DMS79 (cell line): ENCODE measurements around the gene PNRC2.
A peak's percentile ranks its signal among the peaks of the same experiment; 100 is the strongest.
"Not testable (repeated sequence)": the region's sequence is repeated elsewhere in the genome, so short reads cannot be mapped to it uniquely, and the experiment has no call there.

ENCODE experiments used
- DNase-seq: peaks from one replicate; lab custom pipeline; 2025; lab: John Stamatoyannopoulos, UW

Gene PNRC2

GRCh38 chr1:23953020-23953419, 6.6 kb upstream of the PNRC2 start:
- DNase-seq = no peak

GRCh38 chr1:23957096-23957495, 2.5 kb upstream of the PNRC2 start:
- peak; percentile 92 for DNase-seq

GRCh38 chr1:23958040-23958809, 1.4 kb upstream of the PNRC2 start:
- DNase-seq = not testable (repeated sequence)

GRCh38 chr1:23958810-23959460, 693 bp upstream of the PNRC2 start:
- peak; percentile 96 for DNase-seq

GRCh38 chr1:23960291-23961020, 828 bp downstream of the PNRC2 start:
- DNase-seq = no peak

- no peak for DNase-seq
Measured at GRCh38 chr1:23963617-23964234, 4.1 kb downstream of the PNRC2 start.

GRCh38 chr1:23964235-23964668, 4.6 kb downstream of the PNRC2 start:
- no peak for DNase-seq

GRCh38 chr1:23964790-23965740, 5.4 kb downstream of the PNRC2 start:
- DNase-seq = no peak

- DNase-seq = no peak
Measured at GRCh38 chr1:23966973-23967493, 7.4 kb downstream of the PNRC2 start.

- no peak for DNase-seq
Measured at GRCh38 chr1:23967871-23968270, 8.2 kb downstream of the PNRC2 start.

GRCh38 chr1:23977187-23977853, 17.7 kb downstream of the PNRC2 start:
- no peak for DNase-seq

- no peak for DNase-seq
Measured at GRCh38 chr1:23977854-23978191, 18.2 kb downstream of the PNRC2 start.

GRCh38 chr1:23978805-23979204, 19.2 kb downstream of the PNRC2 start:
- DNase-seq = no peak

GRCh38 chr1:23979387-23979880, 19.8 kb downstream of the PNRC2 start:
- DNase-seq = no peak

GRCh38 chr1:23979881-23980727, 20.5 kb downstream of the PNRC2 start, which contains the start of gene SRSF10:
SRSF10 (minus strand) TSS chr1:23980327; CDS start chr1:23980255, 72 bp downstream.
- peak; percentile 99 for DNase-seq

GRCh38 chr1:23980728-23981070, 21.1 kb downstream of the PNRC2 start:
- DNase-seq = peak; percentile 85

- DNase-seq = no peak
Measured at GRCh38 chr1:23984417-23985186, 25.0 kb downstream of the PNRC2 start.

- not testable (repeated sequence) for DNase-seq
Measured at GRCh38 chr1:23987038-23987437, 27.4 kb downstream of the PNRC2 start.

- DNase-seq = no peak
Measured at GRCh38 chr1:23989263-23989662, 29.6 kb downstream of the PNRC2 start.
